HCT116 (cell line): ENCODE measurements around the gene GCK. TPM values are rescaled to one million over a fixed set of nuclear protein-coding genes. Genes with fewer than 3 reads are reported as not detected.

Experiments used
- ATAC-seq: fragments of 200-7000 bp; cut with Tn5 transposase; 2 replicates; pipeline ENCODE4 v1.9.1; 2020; ENCODE audit warnings: mild to moderate bottlenecking, moderate library complexity
- BruUV-seq: library from RNA; stranded (reverse); fragments of 400-500 nt; replicated peaks from 2 replicates; lab custom pipeline; 2021; lab: Mats Ljungman, UMichigan
- CTCF ChIA-PET: fragments of 300-600 bp; sonication (Branson Sonifier 250); formaldehyde crosslinking; loops from one replicate; lab custom pipeline; 2021; ENCODE audit warnings: antibody characterized with exemption; lab: Charles Lee
- POLR2A ChIA-PET: fragments of 300-600, 350-600 bp; sonication (Branson Sonifier 250); formaldehyde crosslinking; loops from one replicate; lab custom pipeline; 2021; ENCODE audit warnings: antibody characterized with exemption; lab: Charles Lee
- RAD21 ChIA-PET, 2 experiments: fragments of 300-600 bp; sonication (Branson Sonifier 250); formaldehyde crosslinking; loops; one replicate each; lab custom pipeline; 2023; ENCODE audit warnings: low total read pairs in 2 of 2; ENCODE audit not compliant: uncharacterized antibody in 2 of 2, unreplicated experiment in 2 of 2, low non-redundant PET in 1 of 2; lab: Charles Lee
- DNase-seq: peaks from one replicate; pipeline ENCODE4 v3.0.0-alpha.2; 2010; ENCODE audit warnings: low read depth, low spot score
- H2AFZ ChIP-seq: fragments of 200-600 bp; shearing (Covaris generic), sonication (generic); 2 replicates; pipeline ENCODE4 v1.6.1; 2017; ENCODE audit warnings: low read depth, mixed run types, mixed read lengths, antibody characterized with exemption, low read length; ENCODE audit not compliant: poor library complexity, severe bottlenecking
- H3K27ac ChIP-seq: 2 replicates; pipeline ENCODE4 v1.5.1; 2012; ENCODE audit warnings: low read depth, low read length
- H3K27me3 ChIP-seq: fragments of 200-600 bp; sonication (generic); 2 replicates; pipeline ENCODE4 v1.6.1; 2016; ENCODE audit warnings: mixed run types, low read length, mixed read lengths; ENCODE audit not compliant: insufficient read depth
- H3K36me3 ChIP-seq, 2 experiments: fragments of 200-500 bp in 1 of 2; fragments of 200-600 bp in 1 of 2; sonication (Bioruptor generic) in 1 of 2; sonication (generic) in 1 of 2; 2 replicates each; pipeline versions ENCODE4 v1.5.1 to v1.6.1; 2014 to 2016; ENCODE audit warnings: low read length in 2 of 2, inconsistent platforms in 1 of 2, mixed read lengths in 1 of 2, mixed run types in 1 of 2; ENCODE audit not compliant: insufficient read depth in 2 of 2, control insufficient read depth in 1 of 2
- H3K4me1 ChIP-seq, 2 experiments: fragments of 200-600 bp in 1 of 2; sonication (generic) in 1 of 2; 2 replicates each; pipeline versions ENCODE4 v1.5.1 to v1.6.1; 2012 to 2017; ENCODE audit warnings: low read length in 2 of 2, inconsistent platforms in 1 of 2, mild to moderate bottlenecking in 1 of 2, mixed read lengths in 1 of 2, mixed run types in 1 of 2, moderate library complexity in 1 of 2; ENCODE audit not compliant: insufficient read depth in 2 of 2, control insufficient read depth in 1 of 2
- H3K4me2 ChIP-seq: fragments of 200-600 bp; sonication (generic); 2 replicates; pipeline ENCODE4 v1.6.1; 2017; ENCODE audit warnings: mixed run types, low read length, mixed read lengths
- H3K4me3 ChIP-seq, 2 experiments: fragments of 200-600 bp in 1 of 2; sonication (generic) in 1 of 2; replicated peaks in 1 of 2; 2 replicates each; pipeline ENCODE4 v1.5.1; 2011 to 2016; ENCODE audit warnings: low read length in 2 of 2, control low read depth in 1 of 2, low read depth in 1 of 2, mild to moderate bottlenecking in 1 of 2, mixed read lengths in 1 of 2, mixed run types in 1 of 2
- H3K79me2 ChIP-seq: fragments of 200-600 bp; sonication (generic); 2 replicates; pipeline ENCODE4 v1.6.1; 2017; ENCODE audit warnings: mild to moderate bottlenecking, mixed run types, low read length, moderate library complexity, mixed read lengths; ENCODE audit not compliant: insufficient read depth
- H3K9ac ChIP-seq: fragments of 200-600 bp; sonication (generic); 2 replicates; pipeline ENCODE4 v1.6.1; 2016; ENCODE audit warnings: low read length, mixed read lengths
- H3K9me2 ChIP-seq: fragments of 200-600 bp; sonication (generic), shearing (Covaris generic); 2 replicates; pipeline ENCODE4 v1.6.1; 2017; ENCODE audit warnings: mixed run types, mild to moderate bottlenecking, moderate library complexity; ENCODE audit not compliant: insufficient read depth
- H3K9me3 ChIP-seq, 2 experiments: fragments of 200-500 bp in 1 of 2; fragments of 200-600 bp in 1 of 2; sonication (Bioruptor generic) in 1 of 2; sonication (generic) in 1 of 2; 2 replicates each; pipeline ENCODE4 v1.6.1; 2014 to 2017; ENCODE audit warnings: low read length in 2 of 2, mixed read lengths in 2 of 2, inconsistent platforms in 1 of 2, low read depth in 1 of 2, mild to moderate bottlenecking in 1 of 2, mixed run types in 1 of 2, moderate library complexity in 1 of 2; ENCODE audit not compliant: control insufficient read depth in 1 of 2, insufficient read depth in 1 of 2
- H4K20me1 ChIP-seq: fragments of 200-600 bp; sonication (generic), shearing (Covaris generic); 2 replicates; pipeline ENCODE4 v1.6.1; 2017; ENCODE audit warnings: mixed run types, mild to moderate bottlenecking, moderate library complexity; ENCODE audit not compliant: insufficient read depth
- CBX3 ChIP-seq: IDR thresholded peaks from 2 replicates; pipeline ENCODE4 v1.6.1; 2012; ENCODE audit warnings: low read depth
- EGR1 ChIP-seq: IDR thresholded peaks from 2 replicates; pipeline ENCODE4 v1.6.1; 2012; ENCODE audit warnings: low read depth
- EZH2phosphoT487 ChIP-seq: fragments of 200-600 bp; IDR thresholded peaks from 2 replicates; pipeline ENCODE4 v1.6.1; 2018; ENCODE audit warnings: antibody characterized with exemption, borderline replicate concordance
- JUND ChIP-seq: IDR thresholded peaks from 2 replicates; pipeline ENCODE4 v1.6.1; 2012
- MAX ChIP-seq: IDR thresholded peaks from 2 replicates; pipeline ENCODE4 v1.6.1; 2012
- RAD21 ChIP-seq: IDR thresholded peaks from 2 replicates; pipeline ENCODE4 v1.6.1; 2012; ENCODE audit warnings: low read depth, mild to moderate bottlenecking
- REST ChIP-seq: IDR thresholded peaks from 2 replicates; pipeline ENCODE4 v1.6.1; 2012; ENCODE audit warnings: low read depth
- SIN3A ChIP-seq: IDR thresholded peaks from 2 replicates; pipeline ENCODE4 v1.6.1; 2012; ENCODE audit warnings: low read depth
- SRF ChIP-seq: IDR thresholded peaks from 2 replicates; pipeline ENCODE4 v1.6.1; 2012; ENCODE audit warnings: low read depth
- TCF7L2 ChIP-seq: IDR thresholded peaks from 2 replicates; pipeline ENCODE4 v1.7.0; 2011; ENCODE audit warnings: borderline replicate concordance, inconsistent platforms; ENCODE audit not compliant: insufficient read depth, insufficient read length; ENCODE audit errors: extremely low read depth
- ZFX ChIP-seq: fragments of 450-650 bp; IDR thresholded peaks from 2 replicates; pipeline ENCODE4 v1.6.1; 2017
- intact Hi-C: fragments of 100-400 bp; cut with micrococcal nuclease; formaldehyde crosslinking; loops from 2 replicates; pipeline ENCODE4 v1.10.0; 2022
- total RNA-seq: library from RNA; stranded (reverse); gene quantifications from one replicate; pipeline ENCODE4 v1.2.1, GENCODE V29; 2021; ENCODE audit not compliant: unreplicated experiment

Gene GCK
- total RNA-seq, 1 experiment from 2014 or later = 0.34 TPM

- H3K4me1 ChIP-seq = peaks cover 0 to 9% of the 10 kb centered on the region in 2 experiments; a peak in 2 of 4 replicates
- TF ChIP-seq TCF7L2 = no peak
- no peak for TF ChIP-seq REST
- no peak for TF ChIP-seq CBX3
- TF ChIP-seq SIN3A = no peak
- TF ChIP-seq EZH2phosphoT487 = no peak
- no peak for TF ChIP-seq MAX
- TF ChIP-seq SRF = no peak
- no peak for TF ChIP-seq JUND
- no peak for TF ChIP-seq RAD21
- no peak for TF ChIP-seq EGR1
- no peak for TF ChIP-seq ZFX
- no peaks in the 10 kb centered on the region for H3K27me3 ChIP-seq
- H3K79me2 ChIP-seq = no peaks in the 10 kb centered on the region
- no peak overlapping the region for H2AFZ ChIP-seq
- no peaks in the 10 kb centered on the region for H4K20me1 ChIP-seq
- ChIA-PET CTCF (no interaction called here), POLR2A (no interaction called here), RAD21 (no interaction called here)
- BruUV-seq = no TSS peak
- H3K9ac ChIP-seq = no peak overlapping the region
- H3K27ac ChIP-seq = no peak overlapping the region
- no peak overlapping the region for H3K4me3 ChIP-seq
- H3K4me2 ChIP-seq = no peak overlapping the region
- H3K9me2 ChIP-seq = no peaks in the 10 kb centered on the region
- H3K36me3 ChIP-seq = no peaks in the 10 kb centered on the region
- ATAC-seq = no peak
- no peaks in the 10 kb centered on the region for H3K9me3 ChIP-seq
- DNase-seq = no peak
- intact Hi-C loops = no loop called here
Observed at GRCh38 chr7:44151956-44152355, 37.3 kb downstream of the GCK start.
